B cell (primary cell): Measurements from ENCODE around the gene OR52B2. TPM values are rescaled to one million over a fixed set of nuclear protein-coding genes. Genes with fewer than 3 reads are reported as not detected.

Experiments used
- ATAC-seq: fragments of 200-7000 bp; cut with Tn5 transposase; one replicate; pipeline ENCODE4 v1.10.0; 2021; ENCODE audit warnings: low read depth, mild to moderate bottlenecking, moderate number of reproducible peaks, moderate library complexity
- CTCF ChIA-PET: fragments of 350-600 bp; sonication (Branson Sonifier 250); formaldehyde crosslinking; loops from one replicate; lab custom pipeline; 2021; ENCODE audit warnings: antibody characterized with exemption, inconsistent platforms; lab: Charles Lee
- POLR2A ChIA-PET: fragments of 350-600 bp; sonication (Branson Sonifier 250); formaldehyde crosslinking; loops from one replicate; lab custom pipeline; 2021; ENCODE audit warnings: antibody characterized with exemption; lab: Charles Lee
- DNase-seq: peaks from one replicate; pipeline ENCODE4 v3.0.0; 2013
- H2AFZ ChIP-seq: 2 replicates; pipeline ENCODE4 v1.6.1; 2012; ENCODE audit warnings: mild to moderate bottlenecking, low read depth, low read length; ENCODE audit not compliant: insufficient read depth, poor library complexity, severe bottlenecking
- H3K27ac ChIP-seq, 2 donors: 1 replicate in 1 of 2; 2 replicates in 1 of 2; pipeline ENCODE4 v1.5.1; 2012 to 2013; ENCODE audit warnings: low read length in 2 of 2, mild to moderate bottlenecking in 2 of 2, moderate library complexity in 1 of 2
- H3K27me3 ChIP-seq, 4 experiments: fragments of 200-600 bp in 1 of 4; sonication (generic) in 1 of 4; replicated peaks in 1 of 4; 1 replicate in 2 of 4; 2 replicates in 2 of 4; pipeline versions ENCODE4 v1.6.1 to v1.7.0; 2013 to 2016; ENCODE audit warnings: low read length in 3 of 4, mild to moderate bottlenecking in 2 of 4, mixed read lengths in 1 of 4, moderate library complexity in 1 of 4; ENCODE audit not compliant: insufficient read depth in 4 of 4, control insufficient read depth in 3 of 4; ENCODE audit errors: control extremely low read depth in 1 of 4
- H3K36me3 ChIP-seq, 2 experiments: replicated peaks in 1 of 2; 1 replicate in 1 of 2; 2 replicates in 1 of 2; pipeline versions ENCODE4 v1.6.1 to v1.7.1; 2013; ENCODE audit warnings: low read length in 1 of 2; ENCODE audit not compliant: insufficient read depth in 2 of 2, control insufficient read depth in 1 of 2; ENCODE audit errors: control extremely low read depth in 1 of 2, extremely low read depth in 1 of 2
- H3K4me1 ChIP-seq, 2 donors: fragments of 200-600 bp in 1 of 2; sonication (generic) in 1 of 2; 1 replicate in 1 of 2; 2 replicates in 1 of 2; pipeline versions ENCODE4 v1.5.1 to v1.6.1; 2013 to 2017; ENCODE audit warnings: low read length in 2 of 2; ENCODE audit not compliant: control insufficient read depth in 2 of 2, insufficient read depth in 2 of 2
- H3K4me2 ChIP-seq: replicated peaks from 2 replicates; pipeline ENCODE3; 2012; ENCODE audit warnings: mild to moderate bottlenecking, low read depth, low read length; ENCODE audit not compliant: poor library complexity, severe bottlenecking
- H3K4me3 ChIP-seq, 5 experiments: fragments of 200-600 bp in 1 of 5; sonication (generic) in 1 of 5; 1 replicate in 3 of 5; 2 replicates in 2 of 5; pipeline versions ENCODE4 v1.5.1 to v1.7.0; 2011 to 2016; ENCODE audit warnings: low read length in 4 of 5, mild to moderate bottlenecking in 4 of 5, low read depth in 2 of 5, control low read depth in 1 of 5, moderate library complexity in 1 of 5; ENCODE audit not compliant: insufficient read depth in 1 of 5; ENCODE audit errors: control extremely low read depth in 1 of 5, extremely low read depth in 1 of 5
- H3K79me2 ChIP-seq: fragments of 200-600 bp; sonication (generic); one replicate; pipeline ENCODE4 v1.6.0; 2016; ENCODE audit warnings: low read length; ENCODE audit not compliant: control insufficient read depth, insufficient read depth
- H3K9ac ChIP-seq: fragments of 200-600 bp; sonication (generic); 2 replicates; pipeline ENCODE4 v1.6.1; 2017; ENCODE audit warnings: mild to moderate bottlenecking, low read length, moderate library complexity
- H3K9me3 ChIP-seq, 3 donors: one replicate each; pipeline versions ENCODE4 v1.6.1 to v1.7.1; 2013; ENCODE audit warnings: low read length in 2 of 3; ENCODE audit not compliant: control insufficient read depth in 2 of 3, insufficient read depth in 1 of 3; ENCODE audit errors: control extremely low read depth in 1 of 3
- H4K20me1 ChIP-seq: 2 replicates; pipeline ENCODE4 v1.6.0; 2012; ENCODE audit warnings: mild to moderate bottlenecking, low read length; ENCODE audit not compliant: insufficient read depth, control insufficient read depth, poor library complexity, severe bottlenecking
- H3K27ac Mint-ChIP-seq: one replicate; pipeline ENCODE4 v1.8.0; 2021; ENCODE audit warnings: mixed read lengths
- H3K27me3 Mint-ChIP-seq: one replicate; pipeline ENCODE4 v1.8.0; 2021; ENCODE audit warnings: mixed read lengths
- H3K4me1 Mint-ChIP-seq: one replicate; pipeline ENCODE4 v1.8.0; 2021; ENCODE audit warnings: mixed read lengths
- H3K4me3 Mint-ChIP-seq: one replicate; pipeline ENCODE4 v1.8.0; 2021; ENCODE audit warnings: mixed read lengths
- H3K9me3 Mint-ChIP-seq: one replicate; pipeline ENCODE4 v1.8.0; 2022; ENCODE audit warnings: mixed read lengths; ENCODE audit not compliant: insufficient read depth
- CTCF ChIP-seq: fragments of 200-600 bp; IDR thresholded peaks from one replicate; pipeline ENCODE4 v1.8.0; 2022; ENCODE audit warnings: antibody characterized with exemption, mild to moderate bottlenecking
- EZH2 ChIP-seq: IDR thresholded peaks from 2 replicates; pipeline ENCODE4 v1.6.1; 2012; ENCODE audit warnings: borderline replicate concordance, low read depth, mild to moderate bottlenecking, moderate library complexity, low read length; ENCODE audit not compliant: insufficient read depth, poor library complexity, severe bottlenecking
- WGBS: methylation state at CpG from one replicate; pipeline ENCODE4 v1.1.5; 2013; ENCODE audit warnings: missing lambda C conversion rate; ENCODE audit not compliant: insufficient coverage; 5-methylcytosine and 5-hydroxymethylcytosine counted together
- intact Hi-C: fragments of 100-400 bp; cut with micrococcal nuclease; formaldehyde crosslinking; loops from one replicate; pipeline ENCODE4 v1.10.0; 2022
- polyA plus RNA-seq: library from polyadenylated mRNA; depleted of rRNA; stranded (reverse); fragments of >200 nt; gene quantifications from 2 replicates; pipeline ENCODE4 v1.2.3, GENCODE V29; 2012
- total RNA-seq, 2 donors: library from RNA; stranded (reverse); fragments of 120-200 nt in 1 of 2; gene quantifications; 1 replicate in 1 of 2; 2 replicates in 1 of 2; pipeline versions ENCODE4 v1.2.3 to v1.2.4, GENCODE V29; 2013 to 2022

OR52B2 gene
- total and polyA plus RNA-seq, 2 donors (not counting 1 experiment from before 2014, with no cell fraction given): not detected

- H3K27ac ChIP-seq: no peak within 1 kb of the TSS
- ChIA-PET POLR2A (no interaction called here), CTCF (no interaction called here)
- no peaks in the 10 kb centered on the region for H3K9me3 ChIP-seq
- ATAC-seq (no peak), DNase-seq (no peak)
- no peak within 1 kb of the TSS for H2AFZ ChIP-seq
- no peaks in the 10 kb centered on the region for H3K79me2 ChIP-seq
- no peaks in the 10 kb centered on the region for H3K9me3 Mint-ChIP-seq
- intact Hi-C loops: no loop called here
- H3K4me3 Mint-ChIP-seq: no peak within 1 kb of the TSS
- no peaks in the 10 kb centered on the region for H3K27me3 ChIP-seq
- H3K4me1 Mint-ChIP-seq: peaks cover 9% of the 10 kb centered on the region
- H3K9ac ChIP-seq: no peak within 1 kb of the TSS
- no peaks in the 10 kb centered on the region for H4K20me1 ChIP-seq
- peaks cover 0 to 3% of the 10 kb centered on the region in 2 donors for H3K4me1 ChIP-seq
- H3K27ac Mint-ChIP-seq: no peak within 1 kb of the TSS
- no CpG with 5 or more reads among the region's 1 CpG for WGBS
- no peak for TF ChIP-seq EZH2
- no peak for TF ChIP-seq CTCF
- H3K27me3 Mint-ChIP-seq: no peaks in the 10 kb centered on the region
- H3K4me2 ChIP-seq: no peak within 1 kb of the TSS
- no peak within 1 kb of the TSS for H3K4me3 ChIP-seq
- H3K36me3 ChIP-seq: peaks cover 0 to 8% of the 10 kb centered on the region in 2 experiments
Measured at GRCh38 chr11:6205366-6205765, 35.2 kb upstream of the OR52B2 start, which contains the start of gene C11orf42. C11orf42 (plus strand) TSS chr11:6205557; CDS start chr11:6205616, 59 bp downstream.

GRCh38 chr11:6204706-6205105 is 34.6 kb upstream of the OR52B2 start:
- ATAC-seq (no peak), DNase-seq (no peak)
- no peak for TF ChIP-seq EZH2
- TF ChIP-seq CTCF: no peak
- Histone ChIP-seq H4K20me1 (no peaks in the 10 kb centered on the region), H3K79me2 (no peaks in the 10 kb centered on the region), H3K27me3 (no peaks in the 10 kb centered on the region), H3K4me2 (no peak overlapping the region), H3K27ac (no peak overlapping the region), H3K9me3 (no peaks in the 10 kb centered on the region), H3K4me3 (no peak overlapping the region), H3K36me3 (peaks cover 0 to 8% of the 10 kb centered on the region in 2 experiments), H3K9ac (no peak overlapping the region), H2AFZ (no peak overlapping the region), H3K4me1 (peaks cover 0 to 3% of the 10 kb centered on the region in 2 donors)
- Mint-ChIP-seq H3K4me3 (no peak overlapping the region), H3K4me1 (peaks cover 9% of the 10 kb centered on the region), H3K27ac (no peak overlapping the region), H3K9me3 (no peaks in the 10 kb centered on the region), H3K27me3 (no peaks in the 10 kb centered on the region)
- CTCF ChIA-PET: no interaction called here
- no CpG with 5 or more reads among the region's 1 CpG for WGBS
- intact Hi-C loops: no loop called here
- POLR2A ChIA-PET: no interaction called here
